PC-9 (cell line): ENCODE results near the gene CTBP2. TPM values are rescaled to one million over a fixed set of nuclear protein-coding genes. Genes with fewer than 3 reads are reported as not detected.

Experiments
- BruUV-seq: library from RNA; stranded (reverse); fragments of 400-500 nt; replicated peaks from 2 replicates; lab custom pipeline; 2021; lab: Mats Ljungman, UMichigan
- CTCF ChIA-PET: fragments of 300-600 bp; sonication (Branson Sonifier 250); formaldehyde crosslinking; loops from one replicate; lab custom pipeline; 2022; ENCODE audit warnings: antibody characterized with exemption; lab: Charles Lee
- POLR2A ChIA-PET: fragments of 300-600 bp; sonication (Branson Sonifier 250); formaldehyde crosslinking; loops from one replicate; lab custom pipeline; 2022; ENCODE audit warnings: antibody characterized with exemption; ENCODE audit not compliant: unreplicated experiment; lab: Charles Lee
- DNase-seq, 2 experiments: peaks; one replicate each; pipeline versions ENCODE4 v3.0.0 to v3.0.0-alpha.2; 2015 to 2022; ENCODE audit warnings: mixed read lengths in 1 of 2
- H2AFZ ChIP-seq: fragments of 200-600 bp; sonication (generic); 2 replicates; pipeline ENCODE4 v1.8.1; 2017; ENCODE audit warnings: antibody characterized with exemption
- H3F3A ChIP-seq: fragments of 200-600 bp; sonication (generic); 2 replicates; pipeline ENCODE4 v1.8.1; 2017; ENCODE audit warnings: antibody characterized with exemption, mild to moderate bottlenecking, low read depth; ENCODE audit not compliant: insufficient read depth
- H3K27ac ChIP-seq: fragments of 200-600 bp; sonication (generic); 2 replicates; pipeline ENCODE4 v1.6.1; 2016; ENCODE audit warnings: mixed run types
- H3K27me3 ChIP-seq: fragments of 200-600 bp; sonication (generic); 2 replicates; pipeline ENCODE4 v1.6.1; 2016; ENCODE audit warnings: low read depth, mixed run types; ENCODE audit not compliant: insufficient read depth
- H3K36me3 ChIP-seq: fragments of 200-600 bp; sonication (generic); 2 replicates; pipeline ENCODE4 v1.6.1; 2016; ENCODE audit warnings: low read depth, mixed run types
- H3K4me1 ChIP-seq: fragments of 200-600 bp; sonication (generic); replicated peaks from 2 replicates; pipeline ENCODE4 v1.6.1; 2016; ENCODE audit warnings: mixed run types; ENCODE audit not compliant: insufficient read depth
- H3K4me2 ChIP-seq: fragments of 200-600 bp; sonication (generic); 2 replicates; pipeline ENCODE4 v1.6.1; 2017; ENCODE audit warnings: mixed run types
- H3K4me3 ChIP-seq: fragments of 200-600 bp; sonication (generic); 2 replicates; pipeline ENCODE4 v1.6.1; 2016; ENCODE audit warnings: mixed run types
- H3K79me2 ChIP-seq: fragments of 200-600 bp; sonication (generic); 2 replicates; pipeline ENCODE4 v1.6.1; 2017; ENCODE audit warnings: low read depth, mixed run types
- H3K9me2 ChIP-seq: fragments of 200-600 bp; sonication (generic); 2 replicates; pipeline ENCODE4 v1.8.1; 2017; ENCODE audit warnings: mild to moderate bottlenecking; ENCODE audit not compliant: insufficient read depth
- H3K9me3 ChIP-seq: fragments of 200-600 bp; sonication (generic); 2 replicates; pipeline ENCODE4 v1.8.1; 2016; ENCODE audit warnings: low read depth; ENCODE audit not compliant: insufficient read depth
- H4K20me1 ChIP-seq: fragments of 200-600 bp; sonication (generic); 2 replicates; pipeline ENCODE4 v1.8.1; 2017; ENCODE audit not compliant: insufficient read depth
- CTCF ChIP-seq: fragments of 200-600 bp; sonication (generic); conservative IDR thresholded peaks from 2 replicates; pipeline ENCODE4 v1.6.1; 2017; ENCODE audit warnings: mixed run types, antibody characterized with exemption, mild to moderate bottlenecking, moderate library complexity
- EZH2 ChIP-seq: fragments of 200-600 bp; sonication (generic); IDR thresholded peaks from 2 replicates; pipeline ENCODE4 v1.8.0; 2017; ENCODE audit warnings: antibody characterized with exemption, low read depth
- intact Hi-C: fragments of 100-400 bp; cut with micrococcal nuclease; formaldehyde crosslinking; loops from one replicate; pipeline ENCODE4 v1.10.0; 2022; ENCODE audit not compliant: unreplicated experiment
- total RNA-seq: library from RNA; stranded (reverse); gene quantifications from 2 replicates; pipeline ENCODE4 v1.2.3, GENCODE V29; 2021

The CTBP2 gene
- total RNA-seq, 1 experiment from 2014 or later, result 60.5 TPM

- Histone ChIP-seq H3K79me2 (no peaks in the 10 kb centered on the region), H3F3A (no peaks in the 10 kb centered on the region), H3K9me2 (no peaks in the 10 kb centered on the region), H3K27me3 (no peaks in the 10 kb centered on the region), H3K4me3 (no peak overlapping the region), H2AFZ (no peak overlapping the region), H3K36me3 (no peaks in the 10 kb centered on the region), H3K4me2 (no peak overlapping the region), H3K4me1 (no peaks in the 10 kb centered on the region), H3K9me3 (no peaks in the 10 kb centered on the region), H4K20me1 (no peaks in the 10 kb centered on the region), H3K27ac (no peak overlapping the region)
- no TSS peak for BruUV-seq
- TF ChIP-seq CTCF (no peak), EZH2 (no peak)
- CTCF ChIA-PET, result no interaction called here
- DNase-seq, result no peak
- intact Hi-C loops, result no loop called here
- POLR2A ChIA-PET, result no interaction called here
Observed at GRCh38 chr10:125177641-125178640, 17.6 kb upstream of the CTBP2 start.

- Histone ChIP-seq H3K36me3 (no peaks in the 10 kb centered on the region), H3K4me1 (no peaks in the 10 kb centered on the region), H3K27me3 (no peaks in the 10 kb centered on the region), H3K79me2 (no peaks in the 10 kb centered on the region), H4K20me1 (no peaks in the 10 kb centered on the region), H3K4me3 (no peak overlapping the region), H3K9me2 (no peaks in the 10 kb centered on the region), H3F3A (no peaks in the 10 kb centered on the region), H2AFZ (no peak overlapping the region), H3K4me2 (no peak overlapping the region), H3K9me3 (no peaks in the 10 kb centered on the region), H3K27ac (no peak overlapping the region)
- DNase-seq, result no peak
- intact Hi-C loops, result no loop called here
- no peak for TF ChIP-seq EZH2
- TF ChIP-seq CTCF, result no peak
- BruUV-seq, result no TSS peak
- POLR2A ChIA-PET, result no interaction called here
- CTCF ChIA-PET, result no interaction called here
Observed at GRCh38 chr10:125175807-125176206, 15.4 kb upstream of the CTBP2 start.

- Histone ChIP-seq H3K4me2 (no peak overlapping the region), H3K27me3 (no peaks in the 10 kb centered on the region), H3K36me3 (no peaks in the 10 kb centered on the region), H3F3A (no peaks in the 10 kb centered on the region), H4K20me1 (no peaks in the 10 kb centered on the region), H3K9me2 (no peaks in the 10 kb centered on the region), H3K4me1 (no peaks in the 10 kb centered on the region), H2AFZ (no peak overlapping the region), H3K79me2 (no peaks in the 10 kb centered on the region), H3K9me3 (no peaks in the 10 kb centered on the region), H3K4me3 (no peak overlapping the region), H3K27ac (no peak overlapping the region)
- no peak for DNase-seq
- ChIA-PET CTCF (no interaction called here), POLR2A (no interaction called here)
- intact Hi-C loops, result no loop called here
- BruUV-seq, result no TSS peak
- TF ChIP-seq EZH2 (no peak), CTCF (no peak)
Observed at GRCh38 chr10:125174360-125174759, 14.0 kb upstream of the CTBP2 start.
